Osteoblast (primary cell): ENCODE measurements around the gene SEMA3C. TPM values are rescaled to one million over a fixed set of nuclear protein-coding genes. Genes with fewer than 3 reads are reported as not detected.

Experiments used
- DNase-seq: peaks from one replicate; pipeline ENCODE4 v3.0.0; 2011; ENCODE audit warnings: low spot score, mixed read lengths; ENCODE audit not compliant: insufficient read length; ENCODE audit errors: missing footprints
- H2AFZ ChIP-seq: 2 replicates; pipeline ENCODE4 v1.6.0; 2011; ENCODE audit warnings: mild to moderate bottlenecking, low read length
- H3K27ac ChIP-seq: 2 replicates; pipeline ENCODE4 v1.5.1; 2011; ENCODE audit warnings: mild to moderate bottlenecking, low read depth, low read length, moderate library complexity
- H3K27me3 ChIP-seq: 2 replicates; pipeline ENCODE4 v1.6.0; 2012; ENCODE audit warnings: mild to moderate bottlenecking, control low read depth, inconsistent platforms, low read length, moderate library complexity; ENCODE audit not compliant: insufficient read depth
- H3K36me3 ChIP-seq: 2 replicates; pipeline ENCODE4 v1.5.1; 2011; ENCODE audit warnings: mild to moderate bottlenecking, low read length, control low read depth, moderate library complexity; ENCODE audit not compliant: insufficient read depth
- H3K4me1 ChIP-seq: 2 replicates; pipeline ENCODE4 v1.5.1; 2011; ENCODE audit warnings: mild to moderate bottlenecking, low read length, control low read depth, moderate library complexity; ENCODE audit not compliant: insufficient read depth
- H3K4me2 ChIP-seq: 2 replicates; pipeline ENCODE4 v1.6.0; 2011; ENCODE audit warnings: mild to moderate bottlenecking, low read length; ENCODE audit not compliant: insufficient read depth
- H3K4me3 ChIP-seq: fragments of 200-600 bp; sonication (generic); 3 replicates; pipeline ENCODE4 v1.5.1; 2012; ENCODE audit warnings: mild to moderate bottlenecking, low read length, inconsistent platforms; ENCODE audit not compliant: insufficient read depth
- H3K79me2 ChIP-seq: 2 replicates; pipeline ENCODE4 v1.6.0; 2012; ENCODE audit warnings: mild to moderate bottlenecking, low read length, control low read depth, inconsistent platforms; ENCODE audit not compliant: insufficient read depth
- H3K9me3 ChIP-seq: 2 replicates; pipeline ENCODE4 v1.5.1; 2011; ENCODE audit warnings: low read depth, low read length, control low read depth
- H4K20me1 ChIP-seq: 2 replicates; pipeline ENCODE4 v1.6.0; 2012; ENCODE audit warnings: mild to moderate bottlenecking, low read length, control low read depth; ENCODE audit not compliant: insufficient read depth
- CTCF ChIP-seq: IDR thresholded peaks from 2 replicates; pipeline ENCODE4 v1.5.1; 2011; ENCODE audit warnings: mild to moderate bottlenecking, low read depth, low read length, moderate library complexity; ENCODE audit errors: extremely low read depth
- total RNA-seq: library from RNA; depleted of rRNA; stranded (reverse); fragments of >200 nt; gene quantifications from 2 replicates; pipeline ENCODE4 v1.2.3, GENCODE V29; 2012

Gene SEMA3C
- total RNA-seq, 1 donor = 388 TPM

DNA sequence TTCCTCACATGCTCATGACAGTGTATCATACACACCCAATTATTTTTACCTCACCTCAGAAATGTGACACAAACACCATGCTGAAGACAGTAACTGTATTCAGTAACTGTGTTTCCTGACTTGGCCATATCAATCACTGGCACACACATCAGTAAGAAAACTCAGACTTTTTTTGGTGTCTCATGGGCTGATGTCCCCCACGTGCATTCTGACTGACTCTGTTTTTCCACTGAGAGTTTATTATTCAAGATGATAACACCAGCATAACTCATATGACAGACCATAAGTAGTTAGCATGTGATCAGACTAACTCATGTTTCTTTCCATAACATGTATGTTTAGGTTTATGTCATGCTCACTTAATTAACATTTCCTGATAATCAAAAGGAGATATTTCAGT lies 155.6 kb downstream of the SEMA3C start:
- Histone ChIP-seq H3K4me2 (no peak overlapping the region), H3K27me3 (no peaks in the 10 kb centered on the region), H3K79me2 (no peaks in the 10 kb centered on the region), H3K4me3 (no peak overlapping the region), H3K4me1 (peaks cover 9% of the 10 kb centered on the region), H4K20me1 (no peaks in the 10 kb centered on the region), H3K36me3 (peaks cover 23% of the 10 kb centered on the region), H3K27ac (no peak overlapping the region), H2AFZ (no peak overlapping the region), H3K9me3 (no peaks in the 10 kb centered on the region)
- no peak for TF ChIP-seq CTCF
- no peak for DNase-seq

GRCh38 chr7:80760292-80760691 lies 158.6 kb downstream of the SEMA3C start:
- DNase-seq = no peak
- no peak for TF ChIP-seq CTCF
- no peaks in the 10 kb centered on the region for H3K27me3 ChIP-seq

GRCh38 chr7:80752954-80753690 lies 165.7 kb downstream of the SEMA3C start:
- H3K27ac ChIP-seq = no peak overlapping the region
- H3K4me3 ChIP-seq = no peak overlapping the region
- H3K4me1 ChIP-seq = no peaks in the 10 kb centered on the region
- H4K20me1 ChIP-seq = no peaks in the 10 kb centered on the region
- H3K27me3 ChIP-seq = no peaks in the 10 kb centered on the region
- peaks cover 55% of the 10 kb centered on the region for H3K36me3 ChIP-seq
- no peak for DNase-seq
- H2AFZ ChIP-seq = no peak overlapping the region
- no peaks in the 10 kb centered on the region for H3K9me3 ChIP-seq
- no peak overlapping the region for H3K4me2 ChIP-seq
- no peak for TF ChIP-seq CTCF
- H3K79me2 ChIP-seq = no peaks in the 10 kb centered on the region

More at GRCh38 chr7:80760292-80760691, 158.6 kb downstream of the SEMA3C start:
- Histone ChIP-seq H3K4me3 (no peak overlapping the region), H4K20me1 (no peaks in the 10 kb centered on the region), H3K4me1 (no peaks in the 10 kb centered on the region), H3K36me3 (peaks cover 40% of the 10 kb centered on the region), H3K27ac (no peak overlapping the region), H3K4me2 (no peak overlapping the region), H2AFZ (no peak overlapping the region), H3K9me3 (no peaks in the 10 kb centered on the region), H3K79me2 (no peaks in the 10 kb centered on the region)

DNA sequence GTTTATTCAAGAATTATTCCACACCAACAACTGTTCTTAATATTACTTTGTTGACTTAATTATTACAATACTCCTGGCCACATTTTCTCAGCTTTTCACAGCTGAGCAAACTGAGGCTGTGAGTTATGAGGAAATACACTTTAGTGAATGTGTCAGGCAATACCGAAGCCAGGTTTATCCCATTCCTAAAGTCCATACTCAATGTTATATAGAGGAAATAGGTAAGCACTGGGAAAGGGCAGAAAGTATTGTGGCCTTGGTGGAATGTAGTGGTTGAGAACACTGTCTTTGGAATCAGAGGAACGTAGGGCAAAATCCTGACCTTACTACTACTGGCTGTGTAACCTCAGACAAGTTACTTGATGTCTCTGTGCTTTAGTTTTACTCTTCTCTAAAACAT lies 169.6 kb downstream of the SEMA3C start:
- H3K4me3 ChIP-seq = no peak overlapping the region
- H3K27ac ChIP-seq = no peak overlapping the region
- H3K4me2 ChIP-seq = no peak overlapping the region
- H3K27me3 ChIP-seq = no peaks in the 10 kb centered on the region
- no peaks in the 10 kb centered on the region for H3K4me1 ChIP-seq
- TF ChIP-seq CTCF = no peak
- H4K20me1 ChIP-seq = no peaks in the 10 kb centered on the region
- H2AFZ ChIP-seq = no peak overlapping the region
- H3K9me3 ChIP-seq = no peaks in the 10 kb centered on the region
- no peaks in the 10 kb centered on the region for H3K79me2 ChIP-seq
- no peak for DNase-seq
- H3K36me3 ChIP-seq = peaks cover 61% of the 10 kb centered on the region
